Prostate gland (tissue), 2 donors: ENCODE measurements around the gene CMSS1.

Experiments
- CTCF ChIP-seq, 4 experiments: fragments of 200-600 bp in 2 of 4; fragments of 450-650 bp in 2 of 4; sonication (generic) in 2 of 4; IDR thresholded peaks; 1 replicate in 3 of 4; 2 replicates in 1 of 4; pipeline ENCODE4 v1.5.1; 2016 to 2019; ENCODE audit warnings: antibody characterized with exemption in 4 of 4, mild to moderate bottlenecking in 2 of 4, moderate library complexity in 2 of 4
- POLR2A ChIP-seq: fragments of 450-650 bp; IDR thresholded peaks from one replicate; pipeline ENCODE4 v1.6.1; 2016; ENCODE audit warnings: antibody characterized with exemption, mild to moderate bottlenecking

GRCh38 chr3:99958222-99958912 lies 140.7 kb downstream of the CMSS1 start:
- no peak for TF ChIP-seq CTCF (IDR thresholded peaks at IDR 0.05)
- no peak for TF ChIP-seq POLR2A
